KMS-11 (cell line): ENCODE results near the gene MAP7.

Source experiments
- H2AFZ ChIP-seq: fragments of 200-600 bp; sonication (generic); 2 replicates; pipeline ENCODE4 v1.6.1; 2016; ENCODE audit warnings: antibody characterized with exemption, mixed run types, low read depth
- H3K27ac ChIP-seq: fragments of 200-600 bp; sonication (generic); 2 replicates; pipeline ENCODE4 v1.6.1; 2016; ENCODE audit warnings: mild to moderate bottlenecking, mixed run types
- H3K27me3 ChIP-seq: fragments of 200-600 bp; sonication (generic); 2 replicates; pipeline ENCODE4 v1.6.1; 2017; ENCODE audit warnings: mild to moderate bottlenecking, low read depth, mixed run types, moderate library complexity; ENCODE audit not compliant: insufficient read depth
- H3K36me3 ChIP-seq: fragments of 200-600 bp; sonication (generic); 2 replicates; pipeline ENCODE4 v1.6.1; 2017; ENCODE audit warnings: mild to moderate bottlenecking, mixed run types; ENCODE audit not compliant: insufficient read depth
- H3K4me1 ChIP-seq: fragments of 200-600 bp; sonication (generic); 2 replicates; pipeline ENCODE4 v1.6.1; 2016; ENCODE audit warnings: mild to moderate bottlenecking, low read depth, mixed run types; ENCODE audit not compliant: poor library complexity, severe bottlenecking
- H3K4me2 ChIP-seq: fragments of 200-600 bp; sonication (generic); 2 replicates; pipeline ENCODE4 v1.7.0; 2016; ENCODE audit warnings: mild to moderate bottlenecking, mixed run types
- H3K4me3 ChIP-seq: fragments of 200-600 bp; sonication (generic); IDR thresholded peaks from 2 replicates; pipeline ENCODE4 v1.6.1; 2017; ENCODE audit warnings: low read depth, low read length, mixed read lengths; ENCODE audit not compliant: insufficient read depth
- H3K79me2 ChIP-seq: fragments of 200-600 bp; sonication (generic); 2 replicates; pipeline ENCODE4 v1.6.1; 2016; ENCODE audit warnings: low read depth, mixed run types; ENCODE audit not compliant: insufficient read depth
- H3K9ac ChIP-seq: fragments of 200-600 bp; sonication (generic); 2 replicates; pipeline ENCODE4 v1.6.1; 2016; ENCODE audit warnings: mild to moderate bottlenecking, mixed run types
- H4K20me1 ChIP-seq: fragments of 200-600 bp; sonication (generic); 2 replicates; pipeline ENCODE4 v1.6.1; 2016; ENCODE audit warnings: mild to moderate bottlenecking, mixed run types; ENCODE audit not compliant: insufficient read depth
- CTCF ChIP-seq: fragments of 200-600 bp; sonication (generic); conservative IDR thresholded peaks from 2 replicates; pipeline ENCODE4 v1.6.1; 2017; ENCODE audit warnings: low read depth, mild to moderate bottlenecking, antibody characterized with exemption, low read length, moderate library complexity, mixed read lengths

Gene MAP7

GRCh38 chr6:136361787-136362186 lies 188.4 kb downstream of the MAP7 start:
- Histone ChIP-seq H3K4me1 (no peaks in the 10 kb centered on the region), H2AFZ (no peak overlapping the region), H3K9ac (no peak overlapping the region), H3K27ac (no peak overlapping the region), H3K27me3 (no peaks in the 10 kb centered on the region), H3K4me2 (no peak overlapping the region), H3K36me3 (no peaks in the 10 kb centered on the region), H4K20me1 (no peaks in the 10 kb centered on the region), H3K79me2 (no peaks in the 10 kb centered on the region), H3K4me3 (no peak overlapping the region)
- TF ChIP-seq CTCF = no peak

- Histone ChIP-seq H3K4me1 (no peaks in the 10 kb centered on the region), H3K36me3 (no peaks in the 10 kb centered on the region), H3K9ac (no peak overlapping the region), H3K27ac (no peak overlapping the region), H4K20me1 (no peaks in the 10 kb centered on the region), H3K4me3 (no peak overlapping the region), H3K27me3 (no peaks in the 10 kb centered on the region), H3K4me2 (no peak overlapping the region), H3K79me2 (no peaks in the 10 kb centered on the region), H2AFZ (no peak overlapping the region)
- TF ChIP-seq CTCF = no peak
These were observed 189.4 kb downstream of the MAP7 start for GRCh38 chr6:136360783-136361182.

GRCh38 chr6:136359851-136360250 lies 190.4 kb downstream of the MAP7 start:
- no peak overlapping the region for H3K9ac ChIP-seq
- no peaks in the 10 kb centered on the region for H3K79me2 ChIP-seq

GRCh38 chr6:136351518-136352110 lies 198.6 kb downstream of the MAP7 start:
- Histone ChIP-seq H3K79me2 (no peaks in the 10 kb centered on the region), H3K36me3 (no peaks in the 10 kb centered on the region), H3K9ac (no peak overlapping the region), H4K20me1 (no peaks in the 10 kb centered on the region), H2AFZ (no peak overlapping the region), H3K27ac (no peak overlapping the region), H3K4me1 (no peaks in the 10 kb centered on the region), H3K4me2 (no peak overlapping the region), H3K4me3 (no peak overlapping the region), H3K27me3 (no peaks in the 10 kb centered on the region)
- TF ChIP-seq CTCF = no peak

More at GRCh38 chr6:136359851-136360250, 190.4 kb downstream of the MAP7 start:
- TF ChIP-seq CTCF = no peak
- H3K36me3 ChIP-seq = no peaks in the 10 kb centered on the region
- H3K4me1 ChIP-seq = no peaks in the 10 kb centered on the region
- H3K27me3 ChIP-seq = no peaks in the 10 kb centered on the region
- no peak overlapping the region for H3K27ac ChIP-seq
- H2AFZ ChIP-seq = no peak overlapping the region
- no peaks in the 10 kb centered on the region for H4K20me1 ChIP-seq
- no peak overlapping the region for H3K4me3 ChIP-seq
- H3K4me2 ChIP-seq = no peak overlapping the region
